GM23248 (cell line): Measurements from ENCODE around the gene OCSTAMP.

Experiments used
- EZH2 ChIP-seq: fragments of 200-600 bp; sonication (generic); IDR thresholded peaks from 2 replicates; pipeline ENCODE4 v1.6.1; 2018; ENCODE audit warnings: antibody characterized with exemption, mild to moderate bottlenecking; ENCODE audit not compliant: insufficient read depth, poor library complexity, severe bottlenecking
- EZH2phosphoT487 ChIP-seq: fragments of 200-600 bp; sonication (generic); IDR thresholded peaks from 2 replicates; pipeline ENCODE4 v1.6.1; 2018; ENCODE audit warnings: antibody characterized with exemption, moderate library complexity, mild to moderate bottlenecking, low read depth; ENCODE audit not compliant: insufficient read depth

DNA sequence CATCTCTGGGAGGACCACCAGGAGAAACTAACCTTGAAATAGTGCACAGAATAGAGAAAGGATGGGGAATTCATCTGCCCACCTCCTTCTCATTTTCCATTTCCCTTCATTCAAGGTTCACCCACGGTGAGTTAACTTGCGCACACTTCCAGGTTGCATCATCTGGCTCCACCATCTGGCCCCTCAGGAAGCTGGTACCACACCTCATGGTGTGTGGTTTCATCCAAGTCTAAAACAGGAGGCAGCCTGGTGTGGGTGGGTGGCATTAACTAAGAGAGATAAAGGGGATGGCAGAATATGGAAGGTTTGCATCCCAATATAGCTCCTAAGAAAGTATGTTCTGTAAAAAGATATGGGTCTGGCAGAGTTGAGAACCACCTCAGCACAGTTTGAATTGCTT lies 40.9 kb downstream of the OCSTAMP start:
- TF ChIP-seq EZH2, result no peak
- TF ChIP-seq EZH2phosphoT487, result no peak
